B cell (primary cell): ENCODE measurements around the gene TRABD.

Experiments
- EZH2 ChIP-seq: IDR thresholded peaks from 2 replicates; pipeline ENCODE4 v1.6.1; 2012; ENCODE audit warnings: borderline replicate concordance, low read depth, mild to moderate bottlenecking, moderate library complexity, low read length; ENCODE audit not compliant: insufficient read depth, poor library complexity, severe bottlenecking
- TF ChIP-seq, protein P1 (sequence below): fragments of 200-600 bp; IDR thresholded peaks from one replicate; pipeline ENCODE4 v1.8.0; 2022; ENCODE audit warnings: antibody characterized with exemption, mild to moderate bottlenecking

DNA sequence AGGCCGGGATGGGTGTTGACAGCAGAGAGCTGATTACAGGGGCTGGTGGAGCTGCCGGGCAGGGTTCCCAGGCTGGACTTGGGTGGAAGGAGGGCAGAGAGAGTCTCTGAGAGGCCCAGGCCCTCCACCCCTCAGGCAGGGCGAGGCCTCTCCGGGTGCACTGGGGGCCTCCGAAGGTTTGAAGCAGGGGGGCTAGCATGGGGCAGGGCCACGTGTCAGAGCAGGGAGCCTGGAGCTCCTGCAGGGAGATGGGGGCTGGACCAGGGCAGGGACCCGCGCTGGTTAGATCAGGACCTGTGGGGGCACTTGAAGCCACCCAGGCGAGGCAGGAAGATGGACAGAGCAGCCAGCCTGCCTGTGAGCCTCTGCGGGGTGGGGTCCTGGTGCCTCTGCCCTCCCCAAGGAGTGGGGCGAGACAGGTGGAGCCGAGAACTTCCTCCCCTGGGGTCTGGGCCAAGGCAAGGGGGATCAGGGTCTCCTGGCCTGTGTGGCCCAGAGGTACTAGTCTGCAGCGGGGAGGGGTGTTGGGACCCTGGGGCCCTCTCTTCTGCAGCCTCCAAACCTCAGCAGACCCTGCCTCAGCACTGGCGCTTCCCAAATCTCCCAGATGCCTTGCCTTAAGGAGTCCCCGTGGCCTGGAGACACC is 14.3 kb upstream of the TRABD start:
- no peak for TF ChIP-seq EZH2
- TF ChIP-seq, protein P1, sequence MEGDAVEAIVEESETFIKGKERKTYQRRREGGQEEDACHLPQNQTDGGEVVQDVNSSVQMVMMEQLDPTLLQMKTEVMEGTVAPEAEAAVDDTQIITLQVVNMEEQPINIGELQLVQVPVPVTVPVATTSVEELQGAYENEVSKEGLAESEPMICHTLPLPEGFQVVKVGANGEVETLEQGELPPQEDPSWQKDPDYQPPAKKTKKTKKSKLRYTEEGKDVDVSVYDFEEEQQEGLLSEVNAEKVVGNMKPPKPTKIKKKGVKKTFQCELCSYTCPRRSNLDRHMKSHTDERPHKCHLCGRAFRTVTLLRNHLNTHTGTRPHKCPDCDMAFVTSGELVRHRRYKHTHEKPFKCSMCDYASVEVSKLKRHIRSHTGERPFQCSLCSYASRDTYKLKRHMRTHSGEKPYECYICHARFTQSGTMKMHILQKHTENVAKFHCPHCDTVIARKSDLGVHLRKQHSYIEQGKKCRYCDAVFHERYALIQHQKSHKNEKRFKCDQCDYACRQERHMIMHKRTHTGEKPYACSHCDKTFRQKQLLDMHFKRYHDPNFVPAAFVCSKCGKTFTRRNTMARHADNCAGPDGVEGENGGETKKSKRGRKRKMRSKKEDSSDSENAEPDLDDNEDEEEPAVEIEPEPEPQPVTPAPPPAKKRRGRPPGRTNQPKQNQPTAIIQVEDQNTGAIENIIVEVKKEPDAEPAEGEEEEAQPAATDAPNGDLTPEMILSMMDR, result no peak
